Measurements from ENCODE around the gene C22orf31.
A peak's percentile ranks its signal among the peaks of the same experiment; 100 is the strongest.

The C22orf31 gene

DNA sequence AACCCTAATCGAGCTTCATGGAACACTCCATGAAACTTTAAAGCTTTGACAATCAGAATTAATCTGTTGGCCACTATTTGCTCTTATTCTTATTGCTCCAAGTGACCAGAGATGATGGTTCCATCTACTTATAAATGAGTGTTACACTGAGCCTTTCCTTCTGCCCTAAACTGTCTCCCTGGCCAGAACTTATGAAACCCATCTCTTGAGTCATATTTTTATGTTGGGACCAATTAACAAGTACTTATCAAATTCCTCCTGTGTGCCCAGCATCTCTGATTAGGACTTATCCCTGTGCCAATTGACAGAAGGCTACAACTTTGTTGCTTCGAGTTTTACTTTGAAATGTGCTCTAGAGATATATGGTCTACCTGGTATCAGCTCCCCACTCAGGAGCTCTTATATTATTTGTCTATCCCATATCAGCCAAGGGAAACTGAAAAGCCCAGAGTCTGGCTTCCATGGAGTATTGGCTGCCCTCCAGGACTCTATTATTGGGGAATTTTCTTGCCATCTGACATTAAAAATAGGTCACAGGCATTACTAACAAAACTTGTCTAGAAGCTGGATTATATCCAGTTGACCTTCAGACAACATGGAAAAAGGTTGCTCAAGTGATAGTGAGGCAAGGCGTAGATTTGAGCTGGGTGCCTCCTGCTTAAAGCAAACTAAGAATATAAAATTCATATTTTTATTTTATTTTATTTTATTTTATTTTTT lies 20.0 kb upstream of the C22orf31 start:
- DNase-seq (ENCODE audit: low read depth): no peak

DNA sequence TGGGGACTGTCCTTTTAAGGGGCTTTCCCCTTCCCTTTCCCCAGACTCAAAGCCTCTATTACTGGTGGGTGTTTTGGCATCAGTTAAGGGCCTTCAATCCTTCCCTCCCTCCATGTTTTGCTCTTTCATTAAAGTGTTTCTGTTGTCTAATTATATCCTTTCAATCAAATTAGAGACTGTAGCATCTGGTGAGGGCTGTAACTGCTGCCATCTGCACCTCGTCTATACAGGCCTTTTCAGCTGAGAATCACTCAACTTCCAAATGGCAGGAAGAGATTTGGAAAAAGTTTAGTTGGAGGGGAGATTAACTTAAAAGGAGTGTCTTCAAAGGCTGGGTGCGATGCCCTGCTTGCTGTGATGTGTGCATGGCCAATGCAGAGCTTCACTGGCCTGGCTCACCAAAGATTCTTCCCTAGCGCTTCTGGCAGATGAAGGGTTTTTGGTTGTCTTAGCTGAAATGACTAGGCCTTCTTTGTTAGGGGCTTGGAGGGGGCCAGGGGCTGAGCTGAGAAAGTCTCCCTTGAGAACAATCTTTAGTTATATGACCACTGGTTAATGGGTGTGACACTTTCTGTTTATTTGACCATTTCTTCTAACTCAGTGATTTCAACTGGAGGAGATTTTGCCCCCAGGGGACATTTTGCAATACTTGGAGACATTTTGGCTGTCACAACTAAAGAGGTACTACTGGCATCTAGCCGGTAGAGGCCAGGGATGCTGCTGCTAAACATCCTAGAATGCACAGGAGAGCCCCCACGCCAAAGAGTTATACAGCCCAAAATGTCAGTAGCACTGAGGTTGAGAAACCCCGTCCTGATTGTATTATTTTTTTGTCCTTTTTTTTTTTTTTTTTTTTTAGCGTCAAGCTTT lies 18.7 kb upstream of the C22orf31 start:
- no peak for DNase-seq (ENCODE audit: low read depth)

DNA sequence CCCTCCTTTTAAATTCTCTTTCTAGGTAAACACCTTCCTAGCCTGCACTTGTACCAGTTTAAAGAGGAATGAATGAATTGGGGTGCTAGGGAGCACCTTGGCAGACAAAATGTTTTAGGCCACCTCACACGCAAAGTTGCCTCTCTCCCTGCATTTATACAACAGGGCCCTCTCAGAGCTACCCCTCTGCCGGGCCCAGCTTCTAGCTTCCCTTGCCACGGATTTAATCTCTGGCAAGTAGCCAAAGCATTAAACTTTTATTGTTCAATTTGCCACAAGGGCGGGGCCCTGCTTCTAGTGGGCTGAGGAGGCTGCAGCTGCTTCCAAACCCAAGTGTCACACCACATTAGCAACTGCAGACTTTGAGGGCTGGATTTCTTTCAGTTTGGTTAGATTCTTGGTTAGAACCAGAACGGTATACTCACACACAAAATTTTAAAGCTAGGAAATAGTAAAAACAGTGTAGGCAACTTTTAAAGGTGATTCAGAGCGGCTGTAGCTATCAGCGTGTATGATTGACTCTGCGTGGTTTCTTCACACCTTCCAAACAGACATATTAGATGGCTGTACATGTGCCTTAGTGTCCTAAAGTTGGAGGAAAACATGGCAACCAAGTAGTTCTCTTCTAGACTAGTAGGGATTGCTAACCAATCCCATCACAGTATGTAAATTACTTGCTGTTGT lies 17.7 kb upstream of the C22orf31 start:
- DNase-seq (ENCODE audit: low read depth): no peak

DNA sequence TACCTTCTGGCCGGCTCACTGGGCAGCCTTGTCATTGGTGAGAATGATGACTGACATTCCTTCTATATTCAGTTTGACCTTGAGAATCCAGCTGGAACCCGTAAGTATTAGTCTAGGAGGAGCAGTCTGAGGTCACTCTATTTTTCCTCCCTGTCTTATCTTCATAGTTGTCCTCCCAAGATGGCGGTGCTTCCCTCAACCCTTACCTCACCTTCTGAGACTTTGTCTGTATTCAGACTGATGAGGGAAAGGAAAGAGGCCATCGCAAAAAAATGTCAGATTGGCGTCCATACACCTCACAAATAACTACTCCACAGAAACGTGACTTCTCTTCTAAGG lies 17.2 kb upstream of the C22orf31 start:
- DNase-seq (ENCODE audit: low read depth): no peak

DNA sequence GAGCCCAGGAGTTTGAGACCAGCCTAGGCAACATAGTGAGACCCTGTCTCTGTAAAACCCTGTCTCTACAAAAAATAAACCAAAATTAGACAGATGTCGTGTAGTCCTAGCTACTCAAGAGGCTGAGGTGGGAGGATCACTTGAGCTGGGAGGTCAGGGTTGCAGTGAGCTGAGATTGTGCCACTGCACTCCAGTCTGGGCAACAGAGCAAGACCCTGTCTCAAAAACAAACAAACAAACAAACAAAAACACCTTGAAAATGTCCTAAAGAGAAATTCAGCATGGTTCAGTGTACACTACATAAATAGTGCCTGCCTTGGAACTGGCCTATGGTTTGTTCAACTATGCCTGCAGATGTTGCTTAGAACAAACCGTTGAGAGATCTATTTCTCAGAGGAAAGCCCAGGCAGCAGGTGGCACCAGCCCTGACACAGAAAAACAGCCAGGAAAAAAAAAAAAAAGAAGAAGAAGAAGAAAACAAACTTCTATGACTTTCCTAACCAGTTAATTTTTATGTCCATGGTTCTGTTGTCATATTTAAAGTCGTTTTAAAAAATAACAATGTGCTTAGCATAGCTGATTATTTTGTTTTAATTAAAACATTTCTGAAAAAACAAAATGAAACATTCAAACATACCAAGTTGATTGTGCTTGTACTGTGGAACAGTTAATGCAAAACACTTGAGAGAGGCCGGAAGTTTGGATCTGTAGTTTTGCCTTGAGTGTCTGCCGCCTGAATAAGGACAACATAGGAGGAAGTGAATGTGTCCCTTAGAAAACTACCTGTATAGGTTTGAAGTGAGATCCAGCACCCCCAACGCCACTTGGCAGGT lies 16.6 kb upstream of the C22orf31 start:
- DNase-seq (ENCODE audit: low read depth): no peak

DNA sequence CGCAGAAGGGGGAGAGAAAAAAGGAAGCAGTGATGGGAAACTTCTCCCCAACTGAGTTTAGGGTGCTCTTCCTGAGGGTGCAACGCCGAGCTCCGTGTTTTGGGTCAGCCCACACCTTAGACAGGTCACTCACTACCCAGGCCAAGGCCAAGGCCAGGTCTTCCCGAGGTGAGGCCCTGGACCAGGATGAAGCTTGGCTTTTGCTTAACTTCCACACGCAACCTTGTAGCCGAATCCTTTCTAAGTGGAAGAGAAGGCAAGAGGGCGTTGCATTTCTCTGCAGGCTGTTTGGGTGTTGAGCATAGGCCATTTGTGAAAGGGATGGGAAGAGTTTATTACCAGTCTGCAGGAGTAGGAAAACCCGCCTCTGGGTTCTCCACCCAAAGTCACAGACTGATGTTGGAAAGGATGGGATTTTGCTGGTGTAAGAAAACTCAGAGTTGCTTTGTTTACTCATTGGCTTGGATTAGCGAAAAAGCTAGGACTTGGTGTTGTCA lies 12.7 kb upstream of the C22orf31 start:
- DNase-seq (ENCODE audit: low read depth): no peak

DNA sequence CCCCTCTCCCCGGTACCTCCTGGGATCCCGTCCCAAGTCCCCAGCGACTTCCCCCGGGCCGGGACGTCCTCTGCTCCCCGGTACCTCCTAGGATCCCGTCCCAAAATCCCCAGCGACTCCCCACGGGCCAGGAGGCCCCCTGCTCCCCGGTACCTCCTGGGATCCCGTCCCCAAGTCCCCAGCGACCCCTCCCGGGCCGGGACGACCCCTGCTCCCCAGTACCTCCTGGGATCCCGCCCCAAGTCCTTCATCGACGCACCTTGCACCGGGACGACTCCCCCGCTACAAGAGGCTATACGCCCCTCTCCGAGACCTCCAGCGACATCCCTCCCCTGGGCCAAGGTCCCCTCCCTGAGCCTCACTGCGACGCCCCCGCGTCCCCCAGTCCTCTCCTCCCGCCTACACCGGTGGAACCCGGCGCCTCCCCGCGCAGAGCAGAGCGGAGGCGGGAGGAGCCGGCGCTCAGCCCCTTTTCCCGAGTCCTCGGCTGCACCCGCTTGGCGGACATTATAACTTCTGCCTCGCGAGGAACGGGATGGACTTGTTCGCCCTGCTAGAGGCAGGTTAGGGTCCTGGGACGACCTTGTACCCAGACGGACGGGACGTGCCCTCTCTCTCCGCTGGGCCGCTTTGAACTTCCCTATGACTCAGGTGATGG lies 12.1 kb upstream of the C22orf31 start:
- DNase-seq (ENCODE audit: low read depth): peak; percentile 12

DNA sequence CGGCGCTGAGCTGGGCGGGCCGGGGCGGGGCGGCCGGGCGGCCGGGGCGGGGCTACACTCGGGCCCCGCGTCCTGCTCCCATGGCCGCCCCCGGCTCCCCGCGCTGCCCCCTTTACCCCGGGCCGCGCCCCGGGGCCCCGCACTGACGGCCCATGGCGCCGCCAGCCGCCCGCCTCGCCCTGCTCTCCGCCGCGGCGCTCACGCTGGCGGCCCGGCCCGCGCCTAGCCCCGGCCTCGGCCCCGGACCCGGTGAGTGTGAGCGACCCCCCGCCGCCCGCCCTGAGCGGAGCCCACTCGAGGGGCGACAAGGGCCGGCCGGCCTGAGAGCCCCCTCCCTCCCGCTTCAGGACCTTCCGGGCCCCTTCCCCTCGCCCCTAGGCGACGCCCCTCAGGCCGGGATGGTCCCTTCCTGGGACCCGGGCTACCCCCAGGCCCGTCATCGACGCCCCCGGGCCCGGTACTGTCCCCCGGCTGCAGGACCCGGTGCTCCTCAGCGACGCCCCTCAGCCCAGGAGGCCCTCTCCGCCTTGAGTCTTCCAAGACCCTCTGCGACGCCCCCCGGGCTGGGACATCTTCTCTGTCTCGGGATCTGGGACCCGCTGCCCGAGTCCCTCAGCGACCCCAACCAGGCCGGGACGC lies 11.5 kb upstream of the C22orf31 start, which contains the start of gene KREMEN1:
TSS of gene KREMEN1 (plus strand) at position 57 of the 639 bp plus-strand sequence. CDS start at position 153, 96 bp downstream.
- no peak for DNase-seq (ENCODE audit: low read depth)

DNA sequence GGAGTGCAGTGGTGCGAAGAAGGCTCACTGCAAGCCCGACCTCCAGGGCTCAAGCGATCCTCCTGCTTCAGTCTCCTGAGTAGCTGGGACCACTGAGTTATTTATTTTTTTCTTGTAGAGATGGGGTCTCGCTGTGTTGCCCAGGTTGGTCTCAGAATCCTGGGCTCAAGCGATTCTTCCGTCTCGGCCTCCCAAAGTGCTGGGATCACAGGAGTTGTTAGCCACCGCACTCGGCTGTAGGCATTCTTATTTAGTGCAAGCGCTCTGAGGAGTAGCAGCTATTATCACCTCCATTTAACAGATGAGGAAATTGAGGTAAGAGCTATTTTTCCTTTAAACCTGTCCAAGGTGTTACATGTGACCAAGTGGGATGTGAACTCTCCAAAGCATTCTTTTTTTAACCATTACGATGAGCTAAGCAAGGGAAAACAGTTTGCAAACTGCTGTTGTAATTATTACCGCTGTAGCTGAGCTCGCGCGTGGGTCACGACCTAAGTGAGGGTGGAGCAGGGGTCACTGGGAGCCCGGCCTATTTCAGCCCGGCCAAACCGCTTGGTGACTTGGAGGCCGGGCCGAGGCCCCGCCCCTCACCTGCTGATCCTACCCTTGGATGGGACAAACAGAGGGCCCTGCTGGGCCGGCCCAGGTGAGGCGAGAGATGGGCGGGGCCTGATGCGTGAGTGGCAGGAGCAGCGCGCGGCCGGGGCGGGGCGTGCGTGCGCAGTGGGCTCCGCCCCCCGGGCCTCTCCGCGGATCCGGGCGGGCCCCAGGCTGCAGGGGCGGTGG lies 10.8 kb upstream of the C22orf31 start:
- DNase-seq (ENCODE audit: low read depth): peak; percentile 75

DNA sequence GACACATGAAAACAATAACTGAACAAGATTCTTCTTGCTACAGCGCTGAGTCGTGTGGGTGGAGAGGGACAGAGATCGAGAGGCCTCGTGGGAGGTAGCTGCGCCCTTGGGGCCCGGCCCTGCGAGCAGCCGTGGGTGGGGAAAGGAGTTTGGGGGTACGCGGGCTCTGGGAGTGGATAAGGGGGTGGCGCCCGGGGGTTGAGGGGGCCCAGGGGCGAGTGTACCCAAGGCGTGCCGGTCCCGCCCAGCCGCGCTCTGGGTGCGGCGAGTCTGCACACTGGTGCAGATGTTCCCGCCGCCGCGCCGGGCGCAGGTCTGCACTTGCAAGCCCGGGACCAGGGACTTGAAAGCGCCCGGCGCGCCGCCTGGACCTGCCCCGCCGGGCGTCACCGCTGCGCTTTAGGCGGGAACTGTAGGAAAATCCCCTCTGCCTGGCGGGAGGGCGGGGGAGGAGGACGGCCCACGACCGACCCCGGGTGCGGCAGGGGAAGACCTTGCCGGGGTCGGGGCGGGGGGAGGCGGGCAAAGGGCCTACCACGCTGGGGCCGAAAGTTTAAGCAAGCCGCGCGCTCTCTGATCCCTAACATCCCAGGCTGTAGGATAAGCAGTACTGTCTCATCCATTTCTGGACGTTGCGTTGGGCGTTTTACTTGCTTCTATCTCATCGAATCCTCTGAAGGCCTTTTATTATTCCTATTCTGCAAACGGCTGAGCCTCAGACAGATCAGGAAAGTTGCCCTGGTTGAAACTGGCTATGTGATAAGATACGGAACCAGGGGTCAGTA lies 9.8 kb upstream of the C22orf31 start:
- DNase-seq (ENCODE audit: low read depth): peak; percentile 3

DNA sequence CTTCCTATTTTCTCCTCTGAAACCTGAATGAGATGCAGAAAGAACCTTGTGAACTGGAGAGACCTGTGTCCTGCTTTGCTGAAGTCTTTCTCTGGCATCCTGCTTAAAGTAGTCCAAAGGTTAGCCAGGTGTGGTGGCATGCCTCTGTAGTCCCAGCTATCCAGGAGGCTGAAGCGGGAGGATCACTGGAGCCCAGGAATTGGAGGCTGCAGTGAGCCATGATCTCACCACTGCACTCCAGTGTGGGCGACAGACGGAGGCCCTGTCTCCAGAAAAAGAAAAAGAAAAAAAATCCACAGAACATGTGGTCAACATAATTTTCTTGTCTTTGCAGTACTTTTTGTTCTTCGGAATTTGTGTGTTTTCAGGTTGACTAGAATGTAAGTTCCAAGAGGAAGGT lies 8.9 kb upstream of the C22orf31 start:
- no peak for DNase-seq (ENCODE audit: low read depth)

DNA sequence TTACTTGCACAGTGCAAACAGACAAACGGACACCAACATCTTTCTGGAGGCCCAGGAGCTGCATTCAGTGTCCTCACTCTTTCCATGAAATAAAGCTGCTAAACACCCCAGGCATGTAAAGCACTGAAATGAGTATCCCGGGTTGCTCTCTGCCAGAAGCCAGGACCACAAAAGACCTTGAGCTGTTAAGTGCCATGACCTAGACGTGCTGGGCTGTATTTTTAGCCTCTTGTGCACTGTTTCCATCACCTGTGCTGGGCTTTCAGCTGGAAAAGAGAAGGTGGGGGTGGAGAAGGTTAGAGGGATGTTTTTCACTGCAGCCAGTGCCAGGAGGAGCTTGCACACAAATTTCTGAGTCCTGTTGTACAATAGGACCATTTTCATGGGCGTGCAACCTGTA lies 7.8 kb upstream of the C22orf31 start:
- no peak for DNase-seq (ENCODE audit: low read depth)

DNA sequence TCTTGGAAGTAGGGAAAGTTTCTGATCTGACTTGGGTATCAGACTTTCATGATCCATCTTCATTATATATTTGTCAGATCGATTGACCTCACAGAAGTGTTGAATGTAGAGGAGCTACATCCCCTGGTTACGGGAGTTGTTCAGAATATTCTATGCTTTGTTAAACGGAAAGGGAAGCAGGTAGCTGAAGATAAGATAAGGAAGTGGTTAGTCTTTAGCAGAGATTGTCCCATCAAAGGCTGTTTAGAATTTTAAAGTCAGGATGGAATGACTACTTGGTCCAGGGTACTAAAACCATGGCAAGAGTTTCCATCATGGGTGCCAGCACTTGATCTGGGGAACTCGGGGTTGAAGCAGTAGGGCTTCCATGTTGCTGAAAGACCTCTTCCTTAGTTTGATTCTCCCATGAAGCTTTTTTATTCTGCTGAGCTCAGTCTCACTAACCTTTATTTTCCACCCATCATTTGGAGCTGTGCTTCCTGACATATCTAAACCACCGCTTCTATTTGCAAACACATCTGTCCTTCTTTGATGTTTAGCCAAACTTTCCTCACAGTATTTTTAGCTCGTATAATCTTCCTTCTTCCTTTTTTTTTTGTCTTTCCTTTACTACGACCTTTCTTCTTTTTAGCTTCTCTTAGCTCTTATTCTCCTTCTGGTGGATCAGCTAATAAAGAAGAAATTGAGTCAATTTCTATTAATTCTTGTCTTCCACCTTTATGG lies 4.0 kb upstream of the C22orf31 start:
- no peak for DNase-seq (ENCODE audit: low read depth)

DNA sequence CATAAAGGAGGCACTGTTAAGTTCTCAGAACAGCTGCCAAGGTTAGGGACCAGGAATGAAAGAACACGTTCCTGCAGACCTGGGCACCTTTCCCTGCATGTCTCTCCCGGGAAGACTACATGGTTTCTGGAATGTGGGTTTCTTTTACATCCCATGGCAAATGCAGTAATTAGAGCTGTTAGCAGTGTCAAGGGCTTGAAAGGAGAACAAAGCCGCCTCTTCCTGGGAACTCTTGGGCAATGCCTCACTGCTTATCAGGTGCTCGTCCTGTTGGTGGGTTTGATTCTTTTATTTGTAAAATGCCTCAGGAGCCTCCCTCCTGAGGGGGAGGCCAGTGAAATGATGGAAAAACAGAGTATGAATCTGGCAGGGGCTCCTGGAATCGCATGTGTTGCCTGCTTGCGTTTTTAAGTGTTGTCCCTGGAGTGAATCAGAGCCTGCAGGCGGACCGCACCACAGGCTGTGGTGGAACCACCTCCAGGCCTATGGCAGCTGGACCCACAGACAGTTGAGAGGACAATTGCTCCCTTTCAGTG lies 723 bp upstream of the C22orf31 start:
- DNase-seq (ENCODE audit: low read depth): no peak

DNA sequence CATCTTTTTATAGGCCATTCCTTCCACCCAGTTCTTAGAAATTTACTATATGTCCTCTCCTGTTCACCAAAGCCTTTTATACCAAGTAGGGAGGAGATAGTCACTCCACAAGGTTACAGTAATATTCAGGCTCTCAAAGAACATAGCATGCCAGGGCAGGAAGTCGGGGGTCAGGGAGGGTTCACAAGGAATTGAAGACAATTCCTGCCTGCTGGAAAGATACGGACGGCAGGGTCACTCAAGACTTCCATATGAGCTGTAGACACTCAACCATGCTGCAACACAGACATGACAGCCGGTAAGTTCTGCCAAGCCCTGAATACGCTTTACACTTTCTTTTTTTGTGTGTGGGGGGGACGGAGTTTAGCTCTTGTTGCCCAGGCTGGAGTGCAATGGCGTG lies 700 bp downstream of the C22orf31 start:
- no peak for DNase-seq (ENCODE audit: low read depth)

DNA sequence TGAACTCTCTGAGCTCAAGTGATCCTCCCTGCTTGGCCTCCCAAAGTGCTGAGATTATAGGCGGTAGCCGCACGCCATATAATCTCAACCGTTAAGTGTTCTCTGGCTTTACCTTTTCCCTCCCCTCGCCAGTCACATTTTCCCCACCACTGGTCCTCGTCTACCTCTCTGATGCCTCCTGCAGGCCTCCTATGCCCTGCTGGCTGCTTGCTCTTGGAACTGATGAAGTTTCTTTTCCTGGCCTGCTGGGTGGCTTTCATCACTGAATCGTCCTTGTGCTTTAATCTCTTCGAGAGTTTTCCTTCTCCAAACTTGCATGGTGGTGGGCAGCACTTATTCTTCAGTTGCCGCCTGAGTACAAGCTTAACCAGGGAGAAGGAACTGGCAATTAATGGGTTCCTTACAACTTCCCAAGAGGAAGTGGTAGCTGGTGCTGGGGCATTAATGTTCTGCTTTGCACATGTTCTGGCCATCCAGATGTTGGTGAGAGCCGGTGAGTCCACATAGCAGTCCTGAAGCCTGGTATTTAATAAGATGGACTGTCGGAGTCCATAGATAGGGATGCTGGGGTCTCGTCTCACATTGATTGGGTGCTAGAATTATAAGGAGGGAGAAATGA lies 1.3 kb downstream of the C22orf31 start:
- no peak for DNase-seq (ENCODE audit: low read depth)

DNA sequence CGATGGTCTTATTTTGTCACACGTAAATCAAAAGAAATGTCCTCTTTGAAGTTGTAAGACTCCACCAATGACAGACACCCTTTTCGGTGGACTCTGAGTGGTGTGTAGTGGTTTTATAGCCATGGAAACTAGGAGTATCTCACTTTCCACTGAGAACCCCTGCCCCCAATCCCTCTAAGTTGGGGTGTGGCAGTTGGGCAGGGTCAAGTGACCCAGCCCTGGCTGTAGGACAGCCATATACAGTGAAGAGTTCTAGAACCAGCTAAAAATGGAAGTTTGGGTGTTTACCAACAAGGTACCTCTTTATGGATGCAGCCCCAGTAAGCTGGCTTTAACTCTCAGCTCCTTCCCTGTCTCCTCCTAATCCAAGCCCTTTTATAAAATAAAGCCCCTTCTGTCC lies 5.2 kb downstream of the C22orf31 start:
- no peak for DNase-seq (ENCODE audit: low read depth)
